Gastroesophageal sphincter (tissue), 4 donors: Measurements from ENCODE around the gene SGCB. TPM values are rescaled to one million over a fixed set of nuclear protein-coding genes. Genes with fewer than 3 reads are reported as not detected.

Experiments used
- ATAC-seq: fragments of 150-250 bp; one replicate; pipeline ENCODE4 v1.9.1; 2016; ENCODE audit warnings: mild to moderate bottlenecking, moderate library complexity
- H3K27ac ChIP-seq, 4 donors: fragments of 200-600 bp; sonication (generic) in 3 of 4; 1 replicate in 3 of 4; 2 replicates in 1 of 4; pipeline ENCODE4 v1.5.1; 2016 to 2019
- H3K27me3 ChIP-seq: fragments of 200-600 bp; sonication (generic); one replicate; pipeline ENCODE4 v1.5.1; 2019
- H3K36me3 ChIP-seq, 2 donors: fragments of 200-600 bp; sonication (generic); one replicate each; pipeline ENCODE4 v1.5.1; 2019; ENCODE audit warnings: control low read depth in 1 of 2
- H3K4me1 ChIP-seq, 3 donors: fragments of 200-600 bp; sonication (generic); 1 replicate in 2 of 3; 2 replicates in 1 of 3; pipeline ENCODE4 v1.5.1; 2016 to 2019; ENCODE audit warnings: control low read depth in 2 of 3
- H3K4me3 ChIP-seq, 2 donors: fragments of 200-600 bp; sonication (generic); one replicate each; pipeline ENCODE4 v1.5.1; 2019; ENCODE audit warnings: mild to moderate bottlenecking in 1 of 2, moderate library complexity in 1 of 2
- H3K9me3 ChIP-seq, 3 donors: fragments of 200-600 bp; sonication (generic); one replicate each; pipeline ENCODE4 v1.5.1; 2017 to 2019; ENCODE audit warnings: control low read depth in 2 of 3
- EP300 ChIP-seq: sonication (generic); formaldehyde crosslinking; IDR thresholded peaks from one replicate; pipeline ENCODE4 v1.6.1; 2017; ENCODE audit warnings: antibody characterized with exemption, mild to moderate bottlenecking
- POLR2A ChIP-seq, 2 donors: fragments of 450-650 bp; IDR thresholded peaks; one replicate each; pipeline ENCODE4 v1.6.1; 2017; ENCODE audit warnings: antibody characterized with exemption in 2 of 2, mild to moderate bottlenecking in 2 of 2, moderate library complexity in 1 of 2
- POLR2AphosphoS5 ChIP-seq: sonication (generic); formaldehyde crosslinking; IDR thresholded peaks from one replicate; pipeline ENCODE4 v1.6.1; 2017; ENCODE audit warnings: antibody characterized with exemption
- WGBS, 2 donors: methylation state at CpG; one replicate each; pipeline ENCODE4 v1.1.5; 2018; ENCODE audit warnings: low coverage in 1 of 2; 5-methylcytosine and 5-hydroxymethylcytosine counted together
- total RNA-seq, 4 donors: library from RNA; depleted of rRNA; stranded (reverse); fragments of >200 nt; gene quantifications; one replicate each; pipeline ENCODE4 v1.1.0, GENCODE V29; 2016
- TF ChIP-seq, protein P1 (sequence below), 4 experiments: fragments of 200-600 bp in 2 of 4; fragments of 450-650 bp in 2 of 4; sonication (generic) in 1 of 4; IDR thresholded peaks; one replicate each; pipeline ENCODE4 v1.5.1; 2017 to 2019; ENCODE audit warnings: antibody characterized with exemption in 4 of 4, mild to moderate bottlenecking in 2 of 4, moderate library complexity in 2 of 4

Gene SGCB
- total RNA-seq, 4 donors from 2014 or later: 58.0 to 105 (median 86.2) TPM

- Histone ChIP-seq H3K4me1 (no peaks in the 10 kb centered on the region), H3K36me3 (no peaks in the 10 kb centered on the region), H3K4me3 (no peak overlapping the region), H3K27ac (no peak overlapping the region), H3K9me3 (no peaks in the 10 kb centered on the region), H3K27me3 (peaks cover 18% of the 10 kb centered on the region)
- 92 to 100% methylated on average over 1 of the region's 1 CpG for WGBS, 2 donors
- TF ChIP-seq POLR2AphosphoS5: no peak
- TF ChIP-seq, protein P1, sequence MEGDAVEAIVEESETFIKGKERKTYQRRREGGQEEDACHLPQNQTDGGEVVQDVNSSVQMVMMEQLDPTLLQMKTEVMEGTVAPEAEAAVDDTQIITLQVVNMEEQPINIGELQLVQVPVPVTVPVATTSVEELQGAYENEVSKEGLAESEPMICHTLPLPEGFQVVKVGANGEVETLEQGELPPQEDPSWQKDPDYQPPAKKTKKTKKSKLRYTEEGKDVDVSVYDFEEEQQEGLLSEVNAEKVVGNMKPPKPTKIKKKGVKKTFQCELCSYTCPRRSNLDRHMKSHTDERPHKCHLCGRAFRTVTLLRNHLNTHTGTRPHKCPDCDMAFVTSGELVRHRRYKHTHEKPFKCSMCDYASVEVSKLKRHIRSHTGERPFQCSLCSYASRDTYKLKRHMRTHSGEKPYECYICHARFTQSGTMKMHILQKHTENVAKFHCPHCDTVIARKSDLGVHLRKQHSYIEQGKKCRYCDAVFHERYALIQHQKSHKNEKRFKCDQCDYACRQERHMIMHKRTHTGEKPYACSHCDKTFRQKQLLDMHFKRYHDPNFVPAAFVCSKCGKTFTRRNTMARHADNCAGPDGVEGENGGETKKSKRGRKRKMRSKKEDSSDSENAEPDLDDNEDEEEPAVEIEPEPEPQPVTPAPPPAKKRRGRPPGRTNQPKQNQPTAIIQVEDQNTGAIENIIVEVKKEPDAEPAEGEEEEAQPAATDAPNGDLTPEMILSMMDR (IDR thresholded peaks at IDR 0.05): no peak
- TF ChIP-seq EP300: no peak
- TF ChIP-seq POLR2A (IDR thresholded peaks at IDR 0.05): no peak
- no peak for ATAC-seq
Measured at GRCh38 chr4:52045028-52045427, 6.9 kb upstream of the SGCB start.

GRCh38 chr4:52037689-52038102 lies 403 bp downstream of the SGCB start:
- H3K27ac ChIP-seq: peak overlapping the region; percentile 36 to 85 (median 82)
- TF ChIP-seq, protein P1 (IDR thresholded peaks at IDR 0.05): no peak
- no peaks in the 10 kb centered on the region for H3K9me3 ChIP-seq
- 0 to 3% methylated on average over 2 to 12 of the region's 25 CpGs for WGBS, 2 donors
- peak overlapping the region; percentile 72 to 78 for H3K4me3 ChIP-seq
- H3K4me1 ChIP-seq: peaks cover 0 to 48% (median 9%) of the 10 kb centered on the region in 3 donors
- H3K36me3 ChIP-seq: no peaks in the 10 kb centered on the region
- ATAC-seq: peak; percentile 52
- no peaks in the 10 kb centered on the region for H3K27me3 ChIP-seq

GRCh38 chr4:52036886-52037530 lies 1.1 kb downstream of the SGCB start:
- H3K27me3 ChIP-seq: no peaks in the 10 kb centered on the region
- H3K4me1 ChIP-seq: peaks cover 0 to 50% (median 9%) of the 10 kb centered on the region in 3 donors
- TF ChIP-seq POLR2A (IDR thresholded peaks at IDR 0.05) (no peak), POLR2AphosphoS5 (no peak)
- no peaks in the 10 kb centered on the region for H3K9me3 ChIP-seq
- peak overlapping the region; percentile 72 to 78 for H3K4me3 ChIP-seq
- ATAC-seq: no peak
- peak overlapping the region in 3 of 4 donors; percentile 17 to 85 (median 81) for H3K27ac ChIP-seq
- 11 to 17% methylated on average over 7 of the region's 7 CpGs for WGBS, 2 donors
- H3K36me3 ChIP-seq: peaks cover 0 to 3% of the 10 kb centered on the region in 2 donors

DNA sequence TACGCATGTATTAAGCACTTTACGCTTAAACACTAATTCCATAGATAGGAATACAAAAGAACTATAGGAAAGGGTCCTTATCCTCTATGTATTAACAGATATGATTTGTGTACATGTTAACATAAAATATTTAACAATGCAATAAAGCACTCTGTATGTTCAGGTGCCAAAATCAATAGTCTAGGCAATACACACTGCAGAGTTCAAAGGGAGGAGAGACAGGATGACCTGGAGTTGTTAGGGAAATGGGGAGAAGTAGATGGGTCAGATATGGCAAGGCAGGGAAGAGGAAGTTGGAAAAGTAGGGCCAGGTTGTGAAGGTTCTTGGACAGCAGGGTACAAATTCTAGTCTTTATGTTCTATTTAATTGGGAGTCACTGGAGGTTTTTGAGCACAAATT lies 2.9 kb downstream of the SGCB start:
- no peak for ATAC-seq
- H3K9me3 ChIP-seq: no peaks in the 10 kb centered on the region
- H3K27ac ChIP-seq: no peak overlapping the region
- WGBS, 2 donors: 97 to 100% methylated on average over 2 of the region's 2 CpGs
- TF ChIP-seq, protein P1 (IDR thresholded peaks at IDR 0.05): no peak
- TF ChIP-seq POLR2AphosphoS5 (no peak), POLR2A (IDR thresholded peaks at IDR 0.05) (no peak), EP300 (no peak)
- peaks cover 0 to 50% (median 9%) of the 10 kb centered on the region in 3 donors for H3K4me1 ChIP-seq
- H3K27me3 ChIP-seq: no peaks in the 10 kb centered on the region
- H3K4me3 ChIP-seq: no peak overlapping the region
- H3K36me3 ChIP-seq: peaks cover 0 to 5% of the 10 kb centered on the region in 2 donors

DNA sequence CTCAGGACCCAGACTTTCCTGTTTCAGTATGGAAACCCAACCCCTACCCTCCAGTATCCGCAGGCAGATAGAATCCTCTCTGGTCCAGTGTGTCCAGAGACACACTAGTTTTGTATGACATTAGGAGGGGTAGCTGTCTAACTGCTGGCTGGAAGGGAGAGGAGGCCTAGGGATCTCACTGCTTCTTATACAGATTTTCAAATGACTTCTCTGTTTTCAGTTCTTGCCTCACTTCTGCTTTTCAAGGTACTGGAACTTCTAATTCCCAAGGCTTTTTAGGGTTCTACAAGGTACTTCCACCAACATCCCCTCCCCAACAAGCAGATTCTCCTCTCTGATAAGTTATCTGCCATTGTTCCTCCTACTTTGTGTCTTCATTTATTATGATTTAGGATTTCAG lies 6.1 kb downstream of the SGCB start:
- no peak overlapping the region for H3K27ac ChIP-seq
- no peak for ATAC-seq
- peaks cover 0 to 39% (median 9%) of the 10 kb centered on the region in 3 donors for H3K4me1 ChIP-seq
- H3K36me3 ChIP-seq: peaks cover 0 to 31% of the 10 kb centered on the region in 2 donors
- H3K27me3 ChIP-seq: no peaks in the 10 kb centered on the region
- 83 to 100% methylated on average over 1 of the region's 1 CpG for WGBS, 2 donors
- TF ChIP-seq POLR2A (IDR thresholded peaks at IDR 0.05) (no peak), EP300 (no peak)
- TF ChIP-seq, protein P1 (IDR thresholded peaks at IDR 0.05): no peak
- no peaks in the 10 kb centered on the region for H3K9me3 ChIP-seq
- no peak overlapping the region for H3K4me3 ChIP-seq
